HG03354 (cell line): ENCODE data around the gene ZNF441.
"Not testable (repeated sequence)": the region's sequence is repeated elsewhere in the genome, so short reads cannot be mapped to it uniquely, and the experiment has no call there.

Experiments used
- ATAC-seq: cut with Tn5 transposase; IDR thresholded peaks from one replicate; pipeline ENCODE4 v1.9.1; 2021; ENCODE audit warnings: mild to moderate bottlenecking; ENCODE audit not compliant: unreplicated experiment, poor library complexity, severe bottlenecking

ZNF441 gene

DNA sequence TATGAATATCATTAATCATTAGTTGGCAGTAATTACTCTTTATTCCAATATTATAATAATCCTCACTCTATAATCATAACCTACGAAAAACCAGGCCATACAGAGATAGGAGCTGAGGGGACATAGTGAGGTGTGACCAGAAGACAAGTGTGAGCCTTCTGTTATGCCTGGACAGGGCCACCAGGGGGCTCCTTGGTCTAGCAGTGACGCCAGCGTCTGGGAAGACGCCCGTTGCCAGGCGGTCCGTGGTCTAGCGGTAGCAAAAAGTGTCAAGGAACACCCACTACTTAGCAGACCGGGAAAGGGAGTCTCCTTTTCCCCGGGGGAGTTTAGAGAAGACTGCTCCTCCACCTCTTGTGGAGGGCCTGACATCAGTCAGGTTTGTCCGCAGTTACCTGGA, 4.7 kb downstream of the ZNF441 start:
- ATAC-seq = not testable (repeated sequence)

DNA sequence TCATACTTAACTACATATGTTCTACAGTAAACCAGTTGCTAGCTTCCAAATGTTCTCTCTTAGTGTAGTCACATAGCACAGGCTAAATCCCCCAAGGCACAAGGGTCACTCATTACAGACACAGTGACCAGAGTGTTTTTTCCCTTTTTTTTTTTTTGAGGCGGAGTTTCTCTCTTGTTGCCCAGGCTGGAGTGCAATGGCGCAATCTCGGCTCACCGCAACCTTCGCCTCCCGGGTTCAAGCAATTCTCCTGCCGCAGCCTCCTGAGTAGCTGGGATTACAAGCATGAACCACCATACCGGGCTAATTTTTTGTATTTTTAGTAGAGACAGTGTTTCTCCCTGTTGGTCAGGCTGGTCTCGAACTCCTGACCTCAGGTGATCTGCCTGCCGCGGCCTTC, 9.9 kb downstream of the ZNF441 start:
- ATAC-seq = not testable (repeated sequence)

DNA sequence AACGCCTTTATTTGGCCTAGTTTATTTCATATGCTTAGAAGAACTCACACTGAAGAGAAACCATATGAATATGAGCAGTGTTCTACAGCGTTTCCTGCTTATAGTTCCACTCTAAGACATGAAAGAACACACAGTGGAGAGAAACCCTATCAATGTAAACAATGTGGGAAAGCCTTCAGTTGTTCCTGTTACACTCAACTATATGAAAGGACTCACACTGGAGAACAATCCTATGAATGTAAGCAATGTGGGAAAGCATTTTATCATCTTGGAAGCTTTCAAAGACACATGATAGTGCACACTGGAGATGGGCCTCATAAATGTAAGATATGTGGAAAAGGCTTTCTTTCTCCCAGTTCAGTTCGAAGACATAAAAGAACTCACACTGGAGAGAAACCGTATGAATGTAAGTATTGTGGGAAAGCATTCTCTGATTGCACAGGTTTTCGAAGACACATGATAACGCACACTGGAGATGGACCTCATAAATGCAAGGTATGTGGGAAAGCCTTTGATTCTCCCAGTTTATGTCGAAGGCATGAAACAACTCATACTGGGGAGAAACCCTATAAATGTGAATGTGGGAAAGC, 13.7 kb downstream of the ZNF441 start:
- ATAC-seq = no peak

DNA sequence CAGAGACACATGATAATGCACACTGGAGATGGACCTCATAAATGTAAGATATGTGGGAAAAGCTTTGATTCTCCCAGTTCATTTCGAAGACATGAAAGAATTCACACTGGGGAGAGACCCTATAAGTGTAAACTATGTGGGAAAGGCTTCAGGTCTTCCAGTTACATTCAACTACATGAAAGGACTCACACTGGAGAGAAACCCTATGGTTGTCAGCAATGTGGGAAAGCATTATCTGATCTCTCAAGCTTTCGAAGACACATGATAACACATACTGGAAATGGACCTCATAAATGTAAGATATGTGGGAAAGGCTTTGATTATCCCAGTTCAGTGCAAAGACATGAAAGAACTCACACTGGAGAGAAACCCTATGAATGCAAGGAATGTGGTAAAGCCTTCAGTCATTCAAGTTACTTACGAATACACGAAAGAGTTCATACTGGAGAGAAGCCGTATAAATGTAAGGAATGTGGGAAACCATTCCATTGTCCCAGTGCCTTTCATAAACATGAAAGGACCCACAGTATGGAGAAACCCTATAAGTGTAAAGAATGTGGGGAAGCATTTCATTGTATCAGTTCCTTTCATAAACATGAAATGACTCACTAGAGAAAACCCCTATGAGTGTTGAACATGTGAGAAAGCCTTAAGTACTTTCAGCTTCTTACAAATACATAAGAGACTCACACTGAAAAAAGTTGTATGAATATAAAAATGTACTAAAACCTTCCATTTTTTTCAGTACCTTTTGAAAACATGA, 14.7 kb downstream of the ZNF441 start:
- no peak for ATAC-seq

DNA sequence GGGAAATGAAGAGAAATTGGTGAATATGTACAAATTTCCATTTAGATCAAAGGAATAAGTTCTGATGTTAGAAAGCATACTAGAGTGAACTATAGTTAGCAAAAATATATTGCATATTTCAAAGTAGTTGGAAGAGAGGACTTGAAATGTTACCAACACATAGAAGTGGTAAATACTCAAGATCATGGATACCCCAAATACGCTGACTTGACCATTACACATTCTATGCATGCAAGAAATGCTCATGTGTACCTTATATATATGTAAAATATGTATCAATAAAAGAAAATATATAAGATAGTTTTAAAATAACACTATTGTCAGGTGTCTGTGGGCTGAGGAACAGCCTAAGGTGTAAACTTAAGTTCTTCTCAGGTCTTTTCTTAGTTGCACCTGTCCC, 17.0 kb downstream of the ZNF441 start:
- ATAC-seq = no peak

DNA sequence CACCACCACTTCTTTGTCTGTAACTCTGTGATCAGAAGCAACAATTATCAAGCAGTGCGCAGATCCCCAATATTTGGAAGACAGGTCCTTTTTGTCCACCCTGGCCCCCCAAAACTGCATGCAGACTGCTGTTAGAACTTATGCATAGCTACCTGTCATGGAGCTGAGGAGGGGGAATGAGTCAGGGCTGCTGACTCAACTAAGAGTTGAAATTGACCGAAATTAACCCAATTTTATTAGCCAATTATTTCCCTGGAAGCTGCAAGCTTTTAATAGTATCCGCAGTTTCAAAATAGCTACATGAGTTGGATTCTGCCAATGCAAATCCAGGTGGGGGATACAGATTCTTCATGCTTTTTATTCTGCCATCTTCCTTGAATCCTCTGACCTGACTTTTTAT, 17.6 kb downstream of the ZNF441 start:
- ATAC-seq = no peak

DNA sequence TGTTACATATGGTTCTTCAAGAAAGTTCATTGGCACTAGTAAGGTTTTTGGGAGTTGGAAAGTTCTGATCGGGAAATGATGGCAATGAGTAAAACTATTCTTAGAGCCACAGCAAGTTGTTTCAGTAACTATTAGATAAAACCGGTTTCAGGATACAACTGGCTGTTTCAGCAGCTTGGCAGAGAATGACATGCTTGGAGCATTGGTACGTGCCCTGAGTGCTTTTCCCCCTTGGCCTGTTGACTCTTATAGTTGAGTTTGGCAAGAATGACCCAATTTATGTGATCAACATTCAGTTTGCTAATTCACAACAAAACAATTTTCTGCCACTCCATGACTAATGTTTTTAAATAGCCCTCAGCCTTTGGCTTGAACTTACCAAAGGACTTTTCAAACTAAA, 20.7 kb downstream of the ZNF441 start:
- no peak for ATAC-seq

DNA sequence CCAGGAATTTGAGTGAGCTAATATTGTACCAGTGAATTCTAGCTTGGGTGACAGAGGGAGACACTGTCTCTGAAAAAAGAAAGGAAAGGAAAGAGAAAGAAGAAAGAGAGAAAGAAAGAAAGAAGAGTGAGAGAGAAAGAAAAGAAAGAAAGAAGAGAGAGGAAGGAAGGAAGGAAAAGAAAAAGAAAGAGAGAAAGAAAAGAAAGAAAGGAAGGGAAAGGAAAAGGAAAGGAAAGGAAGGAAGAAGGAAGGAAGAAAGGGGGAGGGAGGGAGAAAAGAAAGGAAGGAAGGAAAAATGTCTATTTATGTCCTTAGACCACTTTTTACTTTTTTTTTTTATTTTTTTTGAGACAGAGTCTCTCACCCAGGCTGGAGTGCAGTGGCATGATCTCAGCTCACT, 26.1 kb downstream of the ZNF441 start:
- ATAC-seq = no peak

DNA sequence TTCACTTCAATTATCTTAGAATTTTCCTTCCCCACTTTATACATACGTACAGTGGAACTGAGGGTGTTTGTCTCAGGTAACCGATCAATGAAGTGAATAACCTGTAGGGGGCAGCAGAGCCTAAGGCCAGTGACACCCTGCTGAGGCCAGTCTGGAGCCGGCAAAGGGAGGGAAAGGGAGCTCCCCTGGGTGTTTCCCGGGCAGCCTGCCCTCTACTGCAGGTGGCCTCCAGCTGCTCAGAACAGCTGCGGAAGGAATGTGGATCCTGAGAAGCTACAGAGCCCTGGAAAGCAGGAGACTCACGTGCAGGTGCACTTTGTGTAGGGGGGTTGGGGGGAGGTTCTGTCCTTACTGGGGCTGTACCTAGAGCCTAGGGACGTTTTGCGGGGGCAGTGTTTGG, 30.7 kb downstream of the ZNF441 start:
- peak; percentile 56 for ATAC-seq

DNA sequence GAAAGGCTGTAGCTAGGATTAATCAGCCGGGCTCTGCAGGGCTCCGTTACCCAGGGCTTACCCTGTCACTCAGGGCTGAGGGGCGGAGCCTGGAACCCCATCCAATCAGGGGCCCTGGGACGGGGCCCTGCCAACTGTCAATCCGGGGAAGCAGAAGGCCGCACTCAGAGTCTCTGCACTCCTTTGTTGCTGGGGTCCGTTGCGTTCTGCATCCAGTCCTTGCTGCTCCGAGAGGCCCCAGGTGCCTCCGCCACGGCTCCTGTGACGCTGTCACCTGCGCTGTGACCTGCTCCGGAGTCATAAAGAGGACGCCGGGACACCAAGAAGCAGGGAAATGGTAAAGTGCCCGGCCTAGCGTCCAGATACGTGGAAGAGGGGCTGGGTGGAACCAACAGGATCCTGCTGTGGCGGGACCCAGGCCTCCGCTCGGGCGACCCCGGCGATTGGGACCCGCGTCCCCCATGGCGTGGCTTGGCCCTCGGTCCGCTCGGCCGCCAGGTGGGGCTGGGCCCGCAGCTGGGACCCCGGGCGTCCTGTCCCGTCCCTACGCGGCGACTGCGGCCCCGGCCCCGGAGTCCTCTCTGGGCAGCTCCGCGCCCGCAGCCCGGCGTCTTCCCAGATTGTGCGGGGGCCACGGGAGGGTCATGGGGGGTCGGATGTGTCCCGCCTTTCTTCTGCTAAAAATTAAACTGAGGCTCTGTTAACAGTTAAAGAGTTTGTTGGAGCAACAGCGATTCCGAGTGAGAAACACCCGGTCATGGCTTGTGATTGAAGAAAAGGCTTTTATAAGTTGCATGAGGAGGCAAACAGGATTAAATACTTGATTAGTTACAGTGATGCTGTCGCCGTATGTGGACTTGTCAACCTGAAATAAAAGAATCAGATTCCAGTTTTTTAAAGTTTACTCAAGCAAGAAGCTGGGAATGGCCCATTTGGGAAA, 31.9 kb downstream of the ZNF441 start, which contains the start of gene ZNF491:
Gene ZNF491, plus strand, starts transcription at position 133 of the 940 bp plus-strand sequence. CDS start 7,431 bp downstream, outside the sequence.
- peak; percentile 97 for ATAC-seq

DNA sequence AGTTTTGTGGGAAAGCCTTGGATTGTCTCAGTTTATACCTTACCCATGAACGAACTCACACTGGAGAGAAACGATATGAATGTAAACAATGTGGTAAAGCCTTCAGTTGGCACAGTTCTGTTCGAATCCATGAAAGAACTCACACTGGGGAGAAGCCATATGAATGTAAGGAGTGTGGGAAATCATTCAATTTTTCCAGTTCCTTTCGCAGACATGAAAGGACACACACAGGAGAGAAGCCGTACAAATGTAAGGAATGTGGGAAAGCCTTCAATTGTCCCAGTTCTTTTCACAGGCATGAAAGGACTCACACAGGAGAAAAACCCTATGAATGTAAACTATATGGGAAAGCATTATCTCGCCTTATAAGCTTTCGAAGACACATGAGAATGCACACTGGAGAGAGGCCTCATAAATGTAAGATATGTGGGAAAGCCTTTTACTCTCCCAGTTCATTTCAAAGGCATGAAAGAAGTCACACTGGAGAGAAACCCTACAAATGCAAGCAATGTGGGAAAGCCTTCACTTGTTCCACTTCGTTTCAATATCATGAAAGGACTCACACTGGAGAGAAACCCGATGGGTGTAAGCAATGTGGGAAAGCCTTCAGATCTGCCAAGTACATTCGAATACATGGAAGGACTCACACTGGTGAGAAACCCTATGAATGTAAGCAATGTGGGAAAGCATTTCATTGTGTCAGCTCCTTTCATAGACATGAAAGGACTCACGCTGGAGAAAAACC, 39.7 kb downstream of the ZNF441 start:
- ATAC-seq = no peak

DNA sequence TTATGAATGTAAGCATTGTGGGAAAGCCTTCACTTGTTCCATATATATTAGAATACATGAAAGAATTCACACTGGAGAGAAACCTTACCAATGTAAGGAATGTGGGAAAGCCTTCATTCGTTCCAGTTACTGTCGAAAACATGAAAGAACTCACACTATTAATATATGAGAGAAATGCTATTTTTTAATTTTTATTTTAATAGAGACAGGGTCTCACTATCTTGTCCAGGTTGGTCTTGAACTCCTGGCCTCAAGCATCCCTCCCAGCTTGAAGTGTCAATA, 40.2 kb downstream of the ZNF441 start:
- ATAC-seq = no peak

DNA sequence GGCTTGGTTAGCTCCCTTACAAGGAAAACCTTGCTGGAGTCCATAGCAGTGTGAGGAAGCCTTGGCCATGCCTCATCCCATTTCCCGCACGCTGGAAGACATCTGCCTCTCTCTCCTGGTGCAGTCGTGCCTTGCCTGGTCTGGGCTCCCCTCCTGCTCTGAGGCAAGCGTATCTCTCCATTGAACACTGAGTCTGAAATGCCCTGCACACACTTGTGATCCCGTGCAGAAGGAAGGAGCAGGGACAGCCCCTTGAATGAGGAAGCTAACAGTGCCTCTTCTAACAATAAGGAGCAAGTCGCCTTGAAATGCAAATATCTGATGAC, 46.9 kb downstream of the ZNF441 start:
- no peak for ATAC-seq

DNA sequence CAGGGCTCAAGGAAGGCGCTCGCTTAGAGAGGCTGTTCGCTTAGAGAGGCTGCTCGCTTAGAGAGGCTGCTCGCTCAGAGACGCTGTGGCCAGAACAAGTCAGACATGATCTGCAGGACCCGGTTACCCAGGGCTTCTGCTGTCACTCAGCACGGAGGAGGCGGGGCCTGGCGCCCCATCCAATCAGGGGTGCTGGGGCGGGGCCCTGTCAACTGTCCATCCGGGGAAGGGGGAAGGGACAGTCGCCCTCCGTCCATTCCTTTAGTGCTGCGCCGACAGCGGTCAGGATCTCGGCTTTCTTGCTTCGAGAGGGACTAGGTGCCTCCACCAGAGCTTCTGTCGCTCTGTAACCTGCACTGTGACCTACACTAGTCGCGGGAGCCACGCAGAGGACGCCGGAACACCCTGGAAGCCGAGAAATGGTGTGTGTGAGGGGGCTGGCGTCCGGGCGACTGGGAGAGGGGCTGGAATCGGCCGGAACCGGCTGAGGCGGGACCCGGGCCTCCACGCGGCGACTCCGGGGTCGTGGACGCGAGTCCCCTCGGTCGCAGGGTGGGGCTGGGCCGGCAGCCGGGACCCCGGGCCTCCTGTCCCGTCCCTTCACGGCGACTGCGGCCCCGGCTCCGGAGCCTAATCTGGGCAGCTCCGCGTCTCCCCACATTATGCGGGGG, 47.4 kb downstream of the ZNF441 start, which contains the start of gene ZNF440:
Gene ZNF440, plus strand, starts transcription at position 245 of the 671 bp plus-strand sequence. Its CDS starts 175 bp downstream, at position 420.
- ATAC-seq = peak; percentile 99

DNA sequence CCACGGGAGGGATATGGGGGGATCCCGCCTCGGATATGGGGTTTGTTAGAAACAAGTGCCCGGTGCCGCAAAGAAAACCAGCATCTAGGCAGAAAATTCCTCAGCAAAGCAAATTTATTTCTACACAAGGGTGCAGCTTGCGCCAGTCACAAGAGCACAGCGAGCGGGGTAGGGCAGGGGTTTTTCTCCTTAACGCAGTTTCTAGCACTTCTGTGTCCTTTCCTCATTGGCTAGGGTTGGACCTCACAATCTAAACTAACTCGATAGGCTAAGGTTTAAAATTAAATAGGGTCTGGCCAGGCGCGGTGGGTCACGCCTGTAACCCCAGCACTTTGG, 47.9 kb downstream of the ZNF441 start:
- no peak for ATAC-seq

DNA sequence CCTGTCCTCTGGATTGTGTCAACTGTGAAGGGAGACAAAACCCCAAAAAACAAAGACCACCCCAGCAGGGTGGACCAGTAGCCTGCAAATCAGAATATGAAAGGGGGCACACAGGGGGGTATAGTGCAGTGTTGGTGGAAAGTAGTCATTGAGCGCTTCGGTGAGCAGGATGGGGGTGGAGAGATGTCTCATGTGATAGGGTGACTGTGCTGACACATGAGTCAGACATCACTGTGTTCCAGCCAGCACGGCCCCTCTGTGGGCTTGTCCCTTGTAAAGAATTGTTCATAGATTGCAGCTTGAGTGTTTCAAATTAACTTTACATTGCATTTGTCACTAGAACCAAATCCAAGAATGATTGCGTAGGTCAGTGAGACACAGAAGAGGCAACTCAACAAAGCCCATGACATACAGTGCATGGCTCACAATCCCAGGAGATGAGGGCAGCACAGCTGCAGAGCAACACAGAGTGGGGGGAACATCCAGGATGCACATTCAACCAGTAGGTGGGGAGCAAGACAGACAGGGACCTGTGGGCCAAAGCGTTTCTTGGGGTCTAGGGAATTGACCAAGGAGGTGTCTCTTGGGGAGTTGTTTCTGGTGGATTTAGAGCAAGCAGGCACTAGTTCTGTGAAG, 54.8 kb downstream of the ZNF441 start:
- no peak for ATAC-seq

DNA sequence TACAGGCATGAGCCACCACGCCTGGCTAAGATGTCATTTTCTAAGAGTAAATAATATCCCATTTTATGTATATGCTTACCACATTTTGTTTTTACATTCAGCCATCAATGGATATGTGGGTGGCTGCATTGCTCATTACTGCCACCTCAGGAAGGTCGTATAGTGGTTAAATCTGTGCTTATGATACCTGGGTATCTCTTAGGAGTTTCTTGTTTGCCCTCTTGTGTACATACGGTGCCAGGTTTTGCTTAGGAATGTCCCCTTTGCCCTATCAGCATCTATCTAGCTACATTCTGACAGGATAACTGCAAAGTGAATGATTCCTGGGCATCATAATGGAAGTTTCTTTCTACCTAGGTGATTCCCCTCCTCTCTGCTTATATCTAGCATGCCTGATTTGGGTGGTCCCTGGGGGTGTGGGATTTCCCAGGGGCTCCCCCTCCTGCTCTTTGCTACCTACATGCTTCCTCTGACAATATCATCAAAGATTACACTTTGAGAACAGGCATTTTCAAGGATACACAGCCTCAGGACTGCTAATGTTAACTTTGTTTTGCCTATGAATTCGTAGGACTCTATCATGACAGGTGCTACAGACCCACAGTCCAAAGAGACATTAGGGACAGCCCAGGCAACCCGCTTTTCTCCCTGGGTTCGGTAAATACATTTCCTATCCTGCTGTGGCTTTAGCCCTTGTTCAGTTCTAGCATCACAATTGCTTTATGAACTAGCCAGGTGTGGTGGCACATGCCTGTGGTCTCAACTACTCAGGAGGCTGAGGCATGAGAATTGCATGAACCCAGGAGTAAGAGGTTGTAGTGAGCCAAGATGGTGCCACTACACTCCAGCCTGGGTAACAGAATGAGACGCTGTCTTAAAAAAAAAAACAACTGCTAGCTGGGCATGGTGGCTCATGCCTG, 62.4 kb downstream of the ZNF441 start:
- ATAC-seq = not testable (repeated sequence)

DNA sequence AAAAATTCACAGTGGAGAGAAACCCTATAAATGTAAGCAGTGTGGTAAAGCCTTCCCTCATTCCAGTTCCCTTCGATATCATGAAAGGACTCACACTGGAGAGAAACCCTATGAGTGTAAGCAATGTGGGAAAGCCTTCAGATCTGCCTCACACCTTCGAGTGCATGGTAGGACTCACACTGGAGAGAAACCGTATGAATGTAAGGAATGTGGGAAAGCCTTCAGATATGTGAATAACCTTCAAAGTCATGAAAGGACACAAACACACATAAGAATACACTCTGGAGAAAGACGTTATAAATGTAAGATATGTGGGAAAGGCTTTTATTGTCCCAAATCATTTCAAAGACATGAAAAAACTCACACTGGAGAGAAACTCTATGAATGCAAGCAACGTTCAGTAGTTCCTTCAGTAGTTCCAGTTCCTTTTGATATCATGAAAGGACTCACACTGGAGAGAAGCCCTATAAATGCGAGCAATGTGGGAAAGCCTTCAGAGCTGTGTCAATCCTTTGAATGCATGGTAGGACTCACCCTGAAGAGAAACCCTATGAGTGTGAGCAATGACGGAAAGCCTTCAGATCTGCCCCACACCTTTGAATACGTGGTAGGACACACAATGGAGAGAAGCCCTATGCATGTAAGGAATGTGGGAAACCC, 65.6 kb downstream of the ZNF441 start:
- ATAC-seq = no peak
